Suprapubic skin (tissue), 4 donors: Measurements from ENCODE around the gene EFHD1. TPM values are rescaled to one million over a fixed set of nuclear protein-coding genes. Genes with fewer than 3 reads are reported as not detected.
A peak's percentile ranks its signal among the peaks of the same experiment; 100 is the strongest.

Experiments
- DNase-seq, 2 donors: peaks; one replicate each; pipeline ENCODE4 v3.0.0-alpha.2; 2019; ENCODE audit warnings: low spot score in 2 of 2
- H3K27ac ChIP-seq: fragments of 200-600 bp; sonication (generic); one replicate; pipeline ENCODE4 v1.5.1; 2019
- H3K27me3 ChIP-seq: fragments of 200-600 bp; sonication (generic); one replicate; pipeline ENCODE4 v1.5.1; 2019
- H3K36me3 ChIP-seq: fragments of 200-600 bp; sonication (generic); one replicate; pipeline ENCODE4 v1.5.1; 2019
- H3K4me1 ChIP-seq: fragments of 200-600 bp; sonication (generic); one replicate; pipeline ENCODE4 v1.5.1; 2019
- H3K4me3 ChIP-seq: fragments of 200-600 bp; sonication (generic); one replicate; pipeline ENCODE4 v1.5.1; 2019; ENCODE audit warnings: mild to moderate bottlenecking
- H3K9me3 ChIP-seq: fragments of 200-600 bp; sonication (generic); one replicate; pipeline ENCODE4 v1.5.1; 2019
- EP300 ChIP-seq: sonication (generic); formaldehyde crosslinking; IDR thresholded peaks from one replicate; pipeline ENCODE4 v1.6.1; 2017; ENCODE audit warnings: antibody characterized with exemption
- POLR2A ChIP-seq, 2 donors: fragments of 450-650 bp; IDR thresholded peaks; one replicate each; pipeline ENCODE4 v1.6.1; 2017; ENCODE audit warnings: antibody characterized with exemption in 2 of 2, mild to moderate bottlenecking in 2 of 2, moderate library complexity in 2 of 2
- POLR2AphosphoS5 ChIP-seq, 3 donors: sonication (generic); formaldehyde crosslinking; IDR thresholded peaks; one replicate each; pipeline ENCODE4 v1.6.1; 2017; ENCODE audit warnings: antibody characterized with exemption in 3 of 3
- WGBS: methylation state at CpG from one replicate; pipeline ENCODE4 v1.1.5; 2018; 5-methylcytosine and 5-hydroxymethylcytosine counted together
- total RNA-seq, 4 donors: library from RNA; depleted of rRNA; stranded (reverse); fragments of >200 nt; gene quantifications; one replicate each; pipeline ENCODE4 v1.1.0, GENCODE V29; 2016
- TF ChIP-seq, protein P1 (sequence below), 2 donors: fragments of 200-600 bp in 1 of 2; fragments of 450-650 bp in 1 of 2; sonication (generic) in 1 of 2; IDR thresholded peaks; one replicate each; pipeline ENCODE4 v1.5.1; 2016 to 2019; ENCODE audit warnings: antibody characterized with exemption in 2 of 2, mild to moderate bottlenecking in 1 of 2, moderate library complexity in 1 of 2

Gene EFHD1
- total RNA-seq, 4 donors from 2014 or later, result 4.2 to 18.4 (median 16.6) TPM

DNA sequence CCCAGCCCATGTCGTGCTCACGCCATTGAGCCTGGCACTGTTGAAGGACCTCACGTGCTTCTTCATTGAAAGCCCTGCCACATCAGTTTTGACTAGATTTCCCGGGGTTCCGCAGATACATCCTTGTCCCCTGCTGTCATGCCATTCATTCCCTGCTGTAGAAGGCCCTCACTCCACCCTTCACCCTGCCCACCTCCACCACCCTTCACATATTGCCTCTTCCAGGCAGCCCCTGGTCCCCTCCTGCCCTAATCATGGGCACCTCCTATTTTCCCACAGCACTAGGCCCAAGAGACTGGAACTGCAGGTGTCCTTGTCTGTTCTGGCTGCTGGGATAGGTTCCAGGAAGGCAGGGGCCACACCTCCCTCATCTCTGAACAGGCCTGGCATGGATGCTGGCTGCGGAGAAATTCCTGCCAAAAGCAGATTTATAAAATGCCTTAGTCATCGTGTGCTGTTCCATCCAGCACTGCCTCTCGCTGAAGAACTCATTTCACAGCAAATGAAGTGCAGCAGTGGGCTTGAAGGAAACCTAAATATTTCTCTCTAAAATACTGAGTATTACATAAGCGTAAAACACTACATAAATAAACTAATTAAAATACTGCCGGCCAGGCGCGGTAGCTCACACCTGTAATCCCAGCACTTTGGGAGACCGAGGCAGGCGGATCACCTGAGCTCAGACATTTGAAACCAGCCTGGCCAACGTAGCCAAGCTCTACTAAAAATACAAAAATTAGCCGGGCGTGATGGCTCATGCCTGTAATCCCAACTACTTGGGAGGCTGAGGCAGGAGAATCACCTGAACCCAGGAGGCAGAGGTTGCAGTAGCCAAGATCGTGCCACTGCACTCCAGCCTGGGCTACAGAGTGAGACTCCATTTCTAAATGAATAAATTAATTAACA lies 44.5 kb upstream of the EFHD1 start:
- H3K9me3 ChIP-seq, result no peaks in the 10 kb centered on the region
- no peak overlapping the region for H3K4me3 ChIP-seq
- no peaks in the 10 kb centered on the region for H3K27me3 ChIP-seq
- H3K36me3 ChIP-seq, result no peaks in the 10 kb centered on the region
- DNase-seq, result no peak
- 51% methylated on average over 18 of the region's 18 CpGs for WGBS
- H3K27ac ChIP-seq, result peak overlapping the region; percentile 62
- TF ChIP-seq, protein P1, sequence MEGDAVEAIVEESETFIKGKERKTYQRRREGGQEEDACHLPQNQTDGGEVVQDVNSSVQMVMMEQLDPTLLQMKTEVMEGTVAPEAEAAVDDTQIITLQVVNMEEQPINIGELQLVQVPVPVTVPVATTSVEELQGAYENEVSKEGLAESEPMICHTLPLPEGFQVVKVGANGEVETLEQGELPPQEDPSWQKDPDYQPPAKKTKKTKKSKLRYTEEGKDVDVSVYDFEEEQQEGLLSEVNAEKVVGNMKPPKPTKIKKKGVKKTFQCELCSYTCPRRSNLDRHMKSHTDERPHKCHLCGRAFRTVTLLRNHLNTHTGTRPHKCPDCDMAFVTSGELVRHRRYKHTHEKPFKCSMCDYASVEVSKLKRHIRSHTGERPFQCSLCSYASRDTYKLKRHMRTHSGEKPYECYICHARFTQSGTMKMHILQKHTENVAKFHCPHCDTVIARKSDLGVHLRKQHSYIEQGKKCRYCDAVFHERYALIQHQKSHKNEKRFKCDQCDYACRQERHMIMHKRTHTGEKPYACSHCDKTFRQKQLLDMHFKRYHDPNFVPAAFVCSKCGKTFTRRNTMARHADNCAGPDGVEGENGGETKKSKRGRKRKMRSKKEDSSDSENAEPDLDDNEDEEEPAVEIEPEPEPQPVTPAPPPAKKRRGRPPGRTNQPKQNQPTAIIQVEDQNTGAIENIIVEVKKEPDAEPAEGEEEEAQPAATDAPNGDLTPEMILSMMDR (IDR thresholded peaks at IDR 0.05), result no peak
- TF ChIP-seq POLR2A (IDR thresholded peaks at IDR 0.05) (no peak), POLR2AphosphoS5 (IDR thresholded peaks at IDR 0.05) (no peak), EP300 (no peak)
- peaks cover 39% of the 10 kb centered on the region for H3K4me1 ChIP-seq

- Histone ChIP-seq H3K4me1 (peaks cover 35% of the 10 kb centered on the region), H3K36me3 (no peaks in the 10 kb centered on the region), H3K27ac (peak overlapping the region; percentile 70), H3K4me3 (no peak overlapping the region), H3K9me3 (no peaks in the 10 kb centered on the region), H3K27me3 (no peaks in the 10 kb centered on the region)
- no peak for TF ChIP-seq POLR2AphosphoS5 (IDR thresholded peaks at IDR 0.05)
- TF ChIP-seq, protein P1 (IDR thresholded peaks at IDR 0.05), result no peak
- no peak for TF ChIP-seq POLR2A (IDR thresholded peaks at IDR 0.05)
- TF ChIP-seq EP300, result no peak
- DNase-seq, result no peak
- WGBS, result 46% methylated on average over 3 of the region's 3 CpGs
Measured at GRCh38 chr2:232592772-232593395, 40.5 kb upstream of the EFHD1 start.

DNA sequence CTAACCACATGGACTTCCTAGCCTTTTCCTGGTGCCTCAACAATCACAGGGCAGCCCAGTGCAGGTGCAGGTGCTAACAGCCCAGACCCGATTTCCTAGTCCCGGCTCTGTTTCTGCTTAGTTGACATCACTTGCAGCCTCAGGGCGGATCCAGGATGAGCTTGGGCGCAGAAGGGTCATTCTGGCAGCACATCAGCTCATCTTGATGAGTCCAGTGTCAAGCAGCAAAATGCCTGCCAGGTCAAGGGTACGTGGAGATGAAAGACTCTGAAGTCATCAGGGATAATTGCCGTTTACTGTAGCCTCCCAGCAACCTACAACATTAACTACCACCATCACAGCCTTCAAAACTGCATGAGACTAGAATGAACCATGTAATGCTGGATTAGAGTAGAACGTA lies 39.4 kb upstream of the EFHD1 start:
- H3K27ac ChIP-seq, result no peak overlapping the region
- WGBS, result 62% methylated on average over 7 of the region's 7 CpGs
- H3K4me1 ChIP-seq, result peaks cover 24% of the 10 kb centered on the region
- no peak for DNase-seq
- H3K36me3 ChIP-seq, result no peaks in the 10 kb centered on the region
- no peaks in the 10 kb centered on the region for H3K9me3 ChIP-seq
- TF ChIP-seq, protein P1 (IDR thresholded peaks at IDR 0.05), result no peak
- TF ChIP-seq POLR2AphosphoS5 (IDR thresholded peaks at IDR 0.05) (no peak), POLR2A (IDR thresholded peaks at IDR 0.05) (no peak), EP300 (no peak)
- no peak overlapping the region for H3K4me3 ChIP-seq
- H3K27me3 ChIP-seq, result no peaks in the 10 kb centered on the region

DNA sequence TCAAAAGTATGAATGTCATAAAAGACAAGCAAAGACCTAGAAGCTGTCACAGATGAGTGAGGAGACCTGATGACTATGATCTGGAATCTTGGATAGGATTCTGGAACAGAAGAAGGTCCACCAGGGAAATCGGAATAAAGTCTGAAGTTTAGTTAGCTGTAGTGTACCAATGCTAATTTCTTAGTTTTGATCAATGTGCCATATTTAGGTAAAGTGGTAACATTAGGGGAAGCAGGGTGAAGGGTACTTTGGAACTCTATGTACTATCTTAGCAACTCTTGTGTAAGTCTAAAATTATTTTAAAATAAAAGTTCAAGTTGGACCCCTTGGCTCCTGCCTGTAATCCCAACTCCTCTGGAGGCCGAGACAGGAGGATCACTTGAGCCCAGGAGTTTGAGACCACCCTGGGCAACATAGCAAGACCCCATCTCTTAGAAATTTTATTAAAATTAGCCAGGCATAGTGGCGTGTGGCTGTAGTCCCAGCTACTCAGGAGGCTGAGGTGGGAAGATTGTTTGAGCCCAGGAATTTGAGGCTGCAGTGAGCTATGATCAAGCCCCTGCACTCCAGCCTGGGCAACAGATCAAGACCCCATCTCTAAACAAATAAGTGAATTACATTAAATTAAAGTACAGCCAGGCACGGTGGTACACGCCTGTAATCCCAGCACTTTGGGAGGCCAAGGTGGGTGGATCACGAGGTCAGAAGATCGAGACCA lies 35.9 kb upstream of the EFHD1 start:
- no peak for DNase-seq
- 80% methylated on average over 7 of the region's 7 CpGs for WGBS
- no peak for TF ChIP-seq EP300
- no peak for TF ChIP-seq POLR2AphosphoS5 (IDR thresholded peaks at IDR 0.05)
- no peak for TF ChIP-seq POLR2A (IDR thresholded peaks at IDR 0.05)
- TF ChIP-seq, protein P1 (IDR thresholded peaks at IDR 0.05), result no peak
- peaks cover 13% of the 10 kb centered on the region for H3K4me1 ChIP-seq
- no peak overlapping the region for H3K27ac ChIP-seq
- H3K36me3 ChIP-seq, result no peaks in the 10 kb centered on the region
- H3K27me3 ChIP-seq, result no peaks in the 10 kb centered on the region
- H3K4me3 ChIP-seq, result no peak overlapping the region
- no peaks in the 10 kb centered on the region for H3K9me3 ChIP-seq
